Activated CD8-positive, alpha-beta memory T cell treated with anti-CD3 and anti-CD28 coated beads for 48 hours (primary cell): Measurements from ENCODE around the gene PAQR7.

Source experiments
- DNase-seq, 3 experiments: peaks; one replicate each; pipeline ENCODE4 v3.0.0-alpha.2; 2020; ENCODE audit warnings: low read depth in 2 of 3, low spot score in 2 of 3

Gene PAQR7

DNA sequence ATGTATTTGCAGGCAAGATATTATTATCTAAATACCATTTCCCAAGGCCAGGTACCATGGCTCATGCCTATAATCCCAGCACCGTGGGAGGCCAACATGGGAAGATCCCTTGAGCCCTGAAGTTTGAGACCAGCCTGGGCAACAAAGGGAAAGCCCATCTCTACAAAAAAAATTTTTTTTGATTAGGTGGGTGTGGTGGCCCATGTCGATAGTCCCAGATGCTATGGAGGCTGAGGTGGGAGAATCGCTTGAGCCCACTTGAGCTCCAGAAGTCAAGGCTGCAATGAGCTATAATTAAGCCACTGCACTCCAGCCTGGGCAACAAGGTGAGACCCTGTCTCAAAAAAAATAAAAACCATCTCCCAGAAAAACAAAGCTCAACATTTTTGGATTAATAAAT is 28.5 kb upstream of the PAQR7 start:
- no peak for DNase-seq

DNA sequence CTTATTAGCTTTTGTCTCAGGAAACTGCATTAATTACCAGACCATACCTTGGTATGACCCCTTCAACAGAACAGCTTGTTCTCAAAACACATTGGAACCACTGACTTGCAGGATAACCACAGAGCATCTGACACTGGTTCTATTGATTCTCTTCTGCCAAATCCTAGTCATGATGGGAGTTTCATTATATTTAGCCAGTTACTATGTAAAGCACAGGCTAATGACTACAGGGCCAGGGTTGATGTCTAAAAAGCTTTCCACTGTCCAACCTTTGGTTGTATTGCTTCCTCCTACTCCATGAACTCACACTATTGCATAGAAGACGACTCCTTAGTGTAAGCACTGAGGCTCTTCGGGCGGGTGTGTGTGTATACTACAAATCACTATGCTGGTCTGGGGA is 27.0 kb upstream of the PAQR7 start:
- no peak for DNase-seq

DNA sequence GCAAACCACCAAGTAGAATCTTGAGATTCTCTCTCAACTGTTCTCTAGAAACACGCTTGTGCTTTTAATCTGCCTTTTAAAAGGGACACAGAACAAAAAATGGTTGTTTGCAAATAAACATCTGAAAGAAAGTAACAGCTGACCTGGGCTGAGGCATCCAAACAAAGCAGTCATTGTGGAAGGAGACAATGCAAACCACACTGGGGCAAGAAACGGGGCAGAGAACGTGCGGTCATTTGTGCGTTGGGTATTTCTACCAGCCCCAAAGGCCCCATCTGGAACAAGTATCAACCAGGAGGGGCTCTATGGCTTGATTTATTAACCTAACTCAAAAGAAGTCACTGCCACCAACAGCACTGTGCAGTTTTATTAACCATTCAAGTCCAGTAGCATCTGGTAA is 24.7 kb upstream of the PAQR7 start:
- DNase-seq: no peak

DNA sequence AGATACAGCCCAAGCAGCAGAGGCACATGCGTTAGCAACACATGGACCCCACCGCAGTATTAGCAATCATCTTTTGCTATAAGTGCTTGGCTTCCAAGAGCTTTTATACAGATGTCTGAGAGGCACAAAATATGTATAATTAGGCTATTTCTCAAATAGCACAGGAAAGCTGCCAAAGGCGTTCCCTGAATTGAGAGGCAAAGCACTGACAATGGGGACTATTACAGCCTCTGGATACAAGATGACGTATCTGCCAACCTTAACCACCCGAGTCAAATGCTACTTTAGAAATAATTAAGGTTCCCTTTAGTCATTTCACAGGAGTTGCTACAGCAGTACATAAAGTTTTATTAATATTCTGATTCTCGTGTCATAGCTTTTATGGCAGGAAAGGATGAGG is 24.3 kb upstream of the PAQR7 start:
- DNase-seq: no peak

DNA sequence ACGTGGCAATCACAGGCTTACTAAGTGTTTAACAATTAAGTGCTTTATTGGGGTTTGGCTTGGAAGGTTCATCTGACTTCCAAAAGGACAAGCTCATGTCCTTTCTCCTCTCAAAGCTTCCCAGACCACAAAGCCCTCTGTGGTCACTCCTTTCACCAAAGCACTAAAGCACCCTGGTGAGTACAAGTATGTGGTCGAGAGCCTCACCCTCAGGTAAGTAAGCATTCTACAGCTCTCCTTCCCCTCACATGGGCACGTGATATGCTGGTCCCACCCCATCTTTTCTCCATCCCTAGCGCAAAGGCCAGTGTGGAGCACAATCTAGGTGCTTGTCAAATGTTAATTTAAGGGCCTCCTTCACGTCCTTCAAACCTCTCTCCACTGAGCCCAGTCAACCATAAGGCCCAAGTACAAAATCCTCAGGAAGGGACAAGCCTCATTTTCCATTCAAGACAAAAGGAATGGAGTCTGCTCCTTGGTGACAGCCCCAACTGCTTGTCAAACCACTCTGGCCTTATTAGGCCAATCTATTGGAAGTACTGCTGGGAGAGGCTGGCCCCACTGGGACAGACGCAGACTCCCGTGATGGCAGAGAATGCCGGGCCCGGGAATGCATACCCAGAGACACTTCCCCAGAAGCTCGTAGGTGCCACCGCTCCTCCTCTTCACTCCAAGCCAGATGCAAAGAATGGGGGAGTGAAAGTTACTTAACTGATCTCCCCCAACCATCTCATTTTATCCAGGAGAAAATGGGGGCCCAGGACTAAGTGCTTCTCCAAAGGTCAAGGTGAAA is 22.9 kb upstream of the PAQR7 start:
- no peak for DNase-seq

DNA sequence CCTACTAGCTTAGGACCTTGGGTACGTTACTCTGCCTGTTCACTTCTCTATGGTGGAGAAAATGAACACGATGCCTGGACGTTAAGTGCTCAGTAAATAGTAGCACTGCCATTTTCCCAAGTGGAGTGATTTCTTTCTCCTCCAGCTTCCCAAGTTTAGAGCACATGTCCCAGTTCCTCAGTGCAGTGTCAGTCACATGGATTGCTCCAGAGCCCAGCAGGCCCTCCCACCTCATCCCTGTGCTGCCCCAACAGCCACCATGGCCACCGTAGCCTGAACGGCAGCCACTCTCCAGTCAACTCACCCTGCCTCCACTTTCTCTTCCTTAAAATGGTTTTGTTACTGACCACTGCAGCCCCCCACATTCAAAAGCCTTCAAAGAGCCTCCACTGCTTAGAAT is 22.2 kb upstream of the PAQR7 start:
- DNase-seq: no peak

DNA sequence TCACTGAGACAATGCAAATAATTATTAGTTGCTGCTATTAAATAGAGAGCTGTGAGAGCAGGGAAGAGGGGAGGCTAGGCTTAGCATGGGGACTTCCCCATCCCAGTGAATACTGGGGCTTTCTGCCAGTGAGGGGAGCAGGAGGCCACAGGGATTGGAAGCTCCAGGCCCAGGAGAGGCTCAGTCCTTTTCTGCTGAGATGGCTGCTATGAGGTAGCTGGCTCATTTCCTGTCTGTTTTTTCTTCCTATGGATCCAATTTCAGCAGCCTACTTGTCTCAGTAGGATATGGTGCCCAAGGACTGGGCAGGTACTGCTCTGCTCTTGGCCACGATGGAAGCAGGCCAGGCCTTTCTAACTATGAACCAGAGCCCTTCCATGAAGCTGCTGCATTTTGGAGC is 20.8 kb upstream of the PAQR7 start:
- DNase-seq: no peak

DNA sequence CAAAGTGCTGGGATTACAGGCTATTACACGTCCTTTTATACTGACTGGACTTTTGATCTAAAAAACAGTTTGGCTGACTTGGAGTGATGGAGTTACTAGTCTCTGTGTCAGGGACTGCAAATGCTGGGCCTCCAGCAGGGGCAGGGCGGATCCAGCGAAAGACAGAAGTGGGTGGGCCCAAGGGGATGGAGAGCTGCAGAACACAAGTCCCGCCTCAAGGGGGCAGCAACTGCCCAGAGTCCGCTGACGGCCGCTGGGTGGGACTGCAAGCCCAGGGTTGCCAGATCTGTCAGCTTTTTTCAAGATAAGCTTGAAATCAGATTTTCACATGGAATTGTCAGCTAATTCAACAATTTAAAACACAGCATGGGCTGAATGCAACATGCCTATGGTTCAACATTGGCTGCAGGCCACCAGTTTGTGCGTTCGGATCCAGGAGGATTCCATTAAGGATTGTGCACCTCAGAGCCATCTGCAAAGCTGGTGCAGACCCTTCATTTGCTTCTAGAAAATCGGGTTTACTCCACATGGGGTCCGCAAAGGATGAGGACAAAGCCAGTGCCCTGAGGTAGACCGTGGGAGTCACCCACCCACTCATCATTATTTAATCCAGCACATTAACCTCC is 20.0 kb upstream of the PAQR7 start:
- DNase-seq: peak; percentile 76 to 80 (median 76)

DNA sequence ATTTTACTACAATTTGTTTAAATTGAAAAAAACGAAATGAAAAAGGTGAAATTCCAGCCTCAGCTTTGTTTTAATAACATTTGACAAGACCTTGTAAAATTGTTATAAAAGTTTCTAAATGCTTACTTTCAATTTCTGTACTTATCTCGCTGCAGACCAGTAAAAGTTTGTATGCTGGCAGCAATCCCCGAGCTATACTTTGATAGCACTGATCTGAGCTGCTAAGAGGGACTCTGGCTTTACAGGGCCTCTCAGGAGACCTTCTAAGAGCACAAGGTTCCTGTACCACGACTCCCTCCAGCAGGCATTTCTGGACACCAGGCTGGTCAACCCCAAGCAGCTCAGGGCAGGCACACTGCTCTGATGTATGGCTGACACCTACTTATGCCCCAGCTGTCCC is 17.6 kb upstream of the PAQR7 start:
- DNase-seq: no peak

DNA sequence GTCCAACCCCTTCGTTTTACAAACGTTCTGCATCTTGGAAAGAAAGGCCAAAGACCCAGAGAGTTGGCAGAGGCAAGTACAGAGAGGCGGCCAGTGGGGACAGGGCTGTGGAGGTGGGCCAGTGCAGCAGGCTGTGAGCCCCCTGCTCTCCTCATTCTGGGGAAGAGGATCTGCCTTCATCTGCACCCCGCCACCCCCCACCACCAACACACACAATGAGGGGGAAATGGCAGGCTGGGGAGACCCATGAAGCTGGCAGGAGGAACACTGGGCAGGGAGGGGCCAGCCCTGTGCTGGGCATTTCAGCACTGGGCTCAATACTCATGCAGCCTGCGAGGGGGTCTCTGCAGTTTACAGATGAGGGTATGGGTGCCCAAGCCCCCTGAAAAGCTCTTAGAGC is 16.1 kb upstream of the PAQR7 start:
- no peak for DNase-seq

DNA sequence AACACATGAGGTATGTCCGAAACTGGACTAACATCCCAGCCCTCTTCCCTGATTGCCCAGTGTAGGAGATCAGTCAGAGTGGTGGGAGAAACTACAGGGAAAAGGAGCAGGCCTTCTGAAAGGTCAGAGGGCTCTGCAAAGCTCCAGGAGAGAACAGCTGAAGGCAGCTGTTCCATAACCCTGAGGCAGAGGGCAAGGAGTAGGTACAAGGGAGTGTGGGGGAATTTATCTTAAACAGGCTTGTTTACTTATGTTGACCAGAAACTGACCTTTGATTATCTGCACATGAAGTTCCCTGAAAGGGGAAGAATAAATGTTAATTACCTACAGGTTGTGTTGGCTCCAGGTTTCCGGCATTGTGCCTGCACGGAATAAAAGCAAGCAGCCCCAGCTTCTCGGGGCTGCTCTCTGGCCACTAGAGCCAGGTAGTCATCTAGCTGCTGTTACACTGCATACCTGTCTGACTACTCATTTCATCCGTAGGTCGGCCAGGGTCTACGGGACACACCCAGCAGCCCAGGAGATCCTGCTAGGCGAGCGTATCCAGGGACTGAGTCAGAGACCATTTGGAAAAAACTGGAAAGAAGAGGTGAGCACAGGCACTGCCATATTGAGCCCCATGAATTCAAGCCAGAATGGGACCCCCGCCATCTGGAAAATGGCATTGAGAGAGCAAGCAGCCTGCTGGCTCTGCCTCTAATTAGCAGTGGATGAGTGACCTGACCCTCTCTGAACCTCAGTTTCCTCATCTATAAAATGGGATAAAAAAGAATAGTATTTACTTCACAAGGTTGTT is 14.9 kb upstream of the PAQR7 start:
- no peak for DNase-seq

DNA sequence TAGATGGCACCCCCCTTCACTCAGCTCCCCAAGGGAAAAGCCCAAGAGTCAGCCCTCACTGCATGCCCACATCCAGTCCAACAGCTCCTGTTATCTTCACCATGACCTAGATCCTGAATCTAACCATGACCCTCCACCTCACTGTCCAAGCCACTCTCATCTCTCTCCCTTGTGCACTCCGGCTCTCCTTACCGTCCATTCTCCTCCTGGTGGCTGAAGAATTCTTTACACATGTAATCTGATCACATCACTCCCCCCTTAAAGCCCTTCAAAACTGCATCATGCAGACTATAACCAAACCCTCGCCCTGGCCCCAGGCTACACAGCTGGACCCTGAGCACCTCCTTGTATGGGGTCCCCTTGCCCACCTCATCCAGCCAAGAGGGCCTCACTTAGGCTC is 14.0 kb upstream of the PAQR7 start:
- DNase-seq: no peak

DNA sequence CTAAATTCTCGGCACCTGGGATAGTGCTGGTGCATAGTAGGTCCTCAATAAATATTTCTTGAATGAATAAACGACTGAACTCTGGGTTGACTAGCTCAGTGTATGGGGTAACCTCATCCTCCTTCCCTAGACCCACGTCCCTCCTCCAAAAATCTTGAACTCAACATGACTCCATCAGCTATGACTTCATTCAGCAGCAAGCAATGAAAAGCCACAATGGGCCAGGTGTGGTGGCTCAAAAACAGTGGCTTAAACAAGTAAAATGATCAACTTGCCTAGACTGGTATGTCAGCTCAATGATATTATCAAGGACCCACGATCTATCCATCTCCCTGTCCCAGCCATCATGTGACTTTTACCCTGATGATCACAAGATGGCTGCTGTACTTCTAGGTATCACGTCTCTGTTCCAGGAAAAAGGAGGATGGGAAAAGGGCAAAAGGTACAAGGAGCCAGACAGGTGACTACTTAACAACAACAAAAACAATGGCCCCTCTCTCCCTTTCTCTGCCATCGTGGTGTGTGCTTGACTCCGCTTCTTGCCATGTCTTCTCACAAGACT is 13.0 kb upstream of the PAQR7 start:
- no peak for DNase-seq

DNA sequence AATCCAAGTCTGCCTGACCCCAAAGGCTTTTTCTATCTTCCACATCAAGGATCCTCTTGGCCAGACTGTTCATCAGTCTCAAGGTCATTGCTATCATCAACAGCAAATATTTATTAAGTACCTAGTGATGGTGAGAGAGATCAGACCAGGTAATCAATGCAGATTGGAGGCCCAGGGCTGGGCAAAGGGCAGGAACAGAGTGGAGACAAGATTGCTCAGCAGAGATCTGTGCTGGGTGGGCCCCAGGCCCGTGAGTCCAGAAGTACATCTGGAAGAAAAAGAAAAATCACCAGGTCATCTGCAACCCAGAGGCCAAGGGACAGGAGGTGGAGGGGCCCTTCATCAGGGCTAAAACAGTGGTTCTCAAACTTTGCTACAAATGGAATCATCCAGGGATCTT is 10.1 kb upstream of the PAQR7 start:
- no peak for DNase-seq

DNA sequence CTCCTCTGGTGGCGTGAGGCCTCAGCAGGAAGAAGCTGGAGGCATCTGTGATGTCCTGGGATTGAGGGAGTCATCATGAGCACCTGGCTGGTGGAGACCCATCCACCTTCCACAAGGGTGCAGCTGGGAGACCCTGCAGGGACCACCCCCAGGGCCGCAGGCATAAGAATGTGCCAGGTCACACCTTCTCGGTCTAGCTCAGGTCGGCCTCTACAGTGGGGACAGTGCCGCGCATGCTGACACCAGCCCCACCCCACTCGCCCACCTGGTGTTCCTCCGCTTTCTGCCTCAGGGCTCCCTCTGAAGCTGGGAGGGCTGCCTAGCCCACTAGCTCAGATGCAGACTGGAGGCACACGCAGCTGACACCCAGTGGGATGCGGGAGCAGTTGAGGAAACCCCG is 5.8 kb upstream of the PAQR7 start:
- no peak for DNase-seq

DNA sequence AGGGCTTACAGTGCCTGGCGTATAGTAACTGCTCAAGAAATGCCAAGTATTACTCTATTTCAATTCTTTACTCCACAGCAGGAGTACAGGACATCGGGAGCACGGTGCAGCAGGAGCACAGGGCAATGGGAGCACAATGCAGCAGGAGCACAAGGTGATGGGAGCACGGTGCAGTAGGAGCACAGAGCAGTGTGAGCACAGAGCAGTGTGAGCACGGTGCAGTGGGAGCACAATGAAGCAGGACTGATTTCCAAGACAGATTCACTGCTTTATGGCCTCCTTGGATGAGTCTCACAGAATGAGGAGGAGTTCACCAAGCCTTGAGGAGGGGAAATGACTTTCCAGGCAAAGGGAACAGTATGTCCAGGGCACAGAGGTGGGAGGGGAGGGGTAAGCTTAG is 5.0 kb upstream of the PAQR7 start:
- no peak for DNase-seq

DNA sequence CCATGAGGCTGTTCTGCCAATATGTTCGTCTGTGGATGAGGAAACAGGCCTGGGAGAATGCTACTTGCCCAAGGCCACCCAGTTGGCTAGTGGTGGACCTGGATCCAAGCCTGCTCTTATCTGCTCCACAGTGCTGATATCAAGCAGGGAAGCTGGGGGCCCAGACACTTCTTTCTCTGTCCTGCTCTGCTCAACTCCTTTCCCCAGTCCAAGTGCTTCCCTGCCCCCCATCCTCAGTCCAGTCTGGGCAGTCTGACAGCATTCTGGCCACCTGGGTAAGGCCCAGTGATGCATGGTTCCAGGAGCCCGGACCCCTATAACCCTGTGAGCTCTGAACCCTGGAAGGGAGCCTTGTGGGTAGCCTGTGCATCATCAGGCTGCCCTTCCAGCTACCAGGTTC is 4.2 kb upstream of the PAQR7 start:
- DNase-seq: no peak

DNA sequence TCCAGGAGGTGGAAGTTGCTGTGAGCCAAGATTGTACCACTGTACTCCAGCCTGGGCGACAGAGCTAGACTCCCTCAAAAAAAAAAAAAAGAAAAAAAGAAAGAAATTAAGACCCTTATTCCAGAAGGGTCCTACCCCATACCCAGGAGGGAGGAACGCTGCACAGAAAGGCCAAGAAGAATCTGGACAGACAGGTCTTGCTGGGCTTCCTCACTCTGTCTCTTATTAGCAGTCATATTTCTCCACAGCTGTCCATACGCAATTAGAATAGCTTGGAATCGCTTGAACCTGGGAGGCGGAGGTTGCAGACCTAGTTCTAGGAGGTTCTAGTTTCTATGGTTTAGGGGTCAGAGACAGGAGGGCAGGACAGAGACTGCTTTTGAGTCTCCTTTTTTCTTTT is 3.2 kb upstream of the PAQR7 start:
- no peak for DNase-seq

DNA sequence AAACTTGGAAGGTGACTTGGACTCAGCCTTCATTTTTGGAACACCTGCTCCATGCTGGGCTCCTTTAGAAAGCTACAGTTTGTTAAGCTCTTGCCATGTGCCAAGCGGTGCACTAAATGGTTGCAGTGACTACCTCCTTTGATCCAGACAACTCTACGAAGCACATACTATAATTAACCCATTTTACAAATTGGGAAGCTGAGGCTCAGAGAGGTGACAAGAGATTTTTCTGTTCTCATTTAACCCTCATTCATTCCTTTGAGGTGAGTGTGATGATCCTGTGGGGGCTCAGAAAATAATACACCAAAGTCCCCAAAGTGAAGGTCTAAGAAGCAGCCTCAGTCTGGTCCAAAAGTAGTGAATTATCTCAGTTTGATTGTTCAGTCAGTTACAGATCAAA is 1.6 kb upstream of the PAQR7 start:
- DNase-seq: no peak

DNA sequence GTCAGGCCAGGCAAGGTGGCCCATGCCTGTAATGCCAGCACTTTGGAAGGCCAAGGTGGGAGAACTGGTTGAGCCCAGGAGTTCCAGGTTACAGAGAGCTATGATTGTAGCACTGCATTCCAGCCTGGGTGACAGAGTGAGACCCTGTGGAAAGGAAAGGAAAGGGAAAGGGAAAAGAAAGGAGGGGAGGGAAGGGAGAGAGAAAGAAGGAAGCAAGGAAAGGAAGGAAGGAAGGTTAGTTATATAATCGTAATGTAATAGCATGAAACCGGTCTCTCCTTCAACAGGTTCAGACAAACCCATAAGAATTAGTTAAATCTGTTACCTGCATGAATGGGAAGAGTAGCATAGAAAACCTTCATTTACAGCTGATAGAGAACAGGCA is 1.2 kb upstream of the PAQR7 start:
- no peak for DNase-seq

DNA sequence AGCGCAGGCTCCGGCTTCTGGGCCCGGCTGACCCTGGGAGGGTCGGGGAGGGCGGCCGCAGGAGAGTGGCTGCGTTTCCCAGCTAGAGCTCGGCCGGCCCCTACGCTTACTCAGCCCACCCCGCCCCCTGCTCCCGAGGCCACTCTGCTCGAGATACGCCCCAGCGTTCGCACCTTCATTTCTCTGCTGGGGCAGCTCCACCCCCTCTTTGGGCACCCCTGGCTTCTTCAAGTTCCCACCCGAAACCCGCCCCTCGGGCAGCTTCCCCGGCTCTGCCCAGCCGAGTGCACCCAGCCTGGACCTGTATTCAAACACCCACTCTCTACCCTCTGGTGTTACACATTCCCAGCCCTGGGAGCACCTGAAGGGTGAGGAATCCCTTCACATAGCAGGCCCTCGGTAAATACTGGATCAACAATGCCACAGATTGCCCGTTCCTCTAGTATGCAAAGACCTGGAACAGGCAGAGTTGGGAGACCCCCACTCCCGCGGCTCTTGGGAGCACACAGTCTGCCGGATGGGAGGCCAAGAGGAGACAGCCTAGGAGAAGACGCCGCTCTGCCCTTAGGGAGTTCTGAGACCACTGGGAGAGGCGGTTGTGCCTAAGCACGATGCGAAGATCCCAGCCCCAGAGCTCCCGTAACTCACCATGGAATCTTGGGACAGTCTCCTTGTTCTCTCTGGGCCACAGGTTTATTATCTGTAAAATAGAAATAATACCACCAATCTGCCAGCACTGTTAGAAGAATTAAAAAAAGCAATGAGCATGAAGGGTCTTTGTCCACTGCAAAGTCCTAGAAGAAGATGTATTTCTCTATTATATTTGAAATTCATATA is 566 bp upstream of the PAQR7 start:
- DNase-seq: no peak
